GM11168 (cell line): ENCODE results near the gene IKBKG.
"Not testable (repeated sequence)": the region's sequence is repeated elsewhere in the genome, so short reads cannot be mapped to it uniquely, and the experiment has no call there.

Source experiments
- in situ Hi-C: fragments of 300-500 bp; cut with MboI; formaldehyde crosslinking; loops from one replicate; pipeline ENCODE4 v1.12.0; 2022; ENCODE audit warnings: low sequenced_read_pairs; ENCODE audit not compliant: unreplicated experiment

Gene IKBKG

DNA sequence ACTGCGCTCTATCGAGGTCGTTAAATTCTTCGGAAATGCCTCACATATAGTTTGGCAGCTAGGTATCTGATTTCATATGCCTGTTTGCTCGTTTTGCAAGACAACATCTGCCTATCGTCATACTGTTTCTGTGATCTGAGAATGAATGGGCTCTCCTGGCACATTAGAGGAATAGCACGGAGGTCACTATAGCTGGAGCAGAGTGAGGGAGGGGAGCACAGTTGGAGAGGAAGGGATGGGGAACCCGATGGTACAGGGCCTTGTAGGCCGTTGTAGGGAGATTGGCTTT is 552 bp downstream of the IKBKG start:
- in situ Hi-C loops: loop anchor here (25.0 kb wide), 1 partner anchor 111 kb away; the partner anchor contains the start of genes ATP6AP1, FAM50A and GDI1

DNA sequence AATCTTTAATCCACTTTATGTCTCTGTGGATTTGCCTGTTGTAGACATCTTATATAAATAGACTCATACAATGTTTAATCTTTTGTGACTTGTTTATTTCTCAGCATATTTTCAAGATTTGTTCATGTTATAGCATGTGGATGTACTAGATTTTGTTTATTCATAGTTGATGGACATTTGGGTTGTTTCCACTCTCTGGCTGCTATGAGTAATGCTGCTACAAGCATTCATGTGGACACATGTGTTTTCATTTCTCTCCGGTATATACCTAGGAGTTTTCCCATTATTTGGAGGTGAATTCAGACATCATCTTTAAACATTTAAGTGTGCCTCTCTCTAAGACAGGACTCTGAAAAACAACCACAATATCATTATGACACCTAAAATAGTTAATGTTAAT is 2.3 kb downstream of the IKBKG start:
- in situ Hi-C loops: loop anchor here (25.0 kb wide), 1 partner anchor 112 kb away; the partner anchor contains the start of genes ATP6AP1, FAM50A and GDI1

DNA sequence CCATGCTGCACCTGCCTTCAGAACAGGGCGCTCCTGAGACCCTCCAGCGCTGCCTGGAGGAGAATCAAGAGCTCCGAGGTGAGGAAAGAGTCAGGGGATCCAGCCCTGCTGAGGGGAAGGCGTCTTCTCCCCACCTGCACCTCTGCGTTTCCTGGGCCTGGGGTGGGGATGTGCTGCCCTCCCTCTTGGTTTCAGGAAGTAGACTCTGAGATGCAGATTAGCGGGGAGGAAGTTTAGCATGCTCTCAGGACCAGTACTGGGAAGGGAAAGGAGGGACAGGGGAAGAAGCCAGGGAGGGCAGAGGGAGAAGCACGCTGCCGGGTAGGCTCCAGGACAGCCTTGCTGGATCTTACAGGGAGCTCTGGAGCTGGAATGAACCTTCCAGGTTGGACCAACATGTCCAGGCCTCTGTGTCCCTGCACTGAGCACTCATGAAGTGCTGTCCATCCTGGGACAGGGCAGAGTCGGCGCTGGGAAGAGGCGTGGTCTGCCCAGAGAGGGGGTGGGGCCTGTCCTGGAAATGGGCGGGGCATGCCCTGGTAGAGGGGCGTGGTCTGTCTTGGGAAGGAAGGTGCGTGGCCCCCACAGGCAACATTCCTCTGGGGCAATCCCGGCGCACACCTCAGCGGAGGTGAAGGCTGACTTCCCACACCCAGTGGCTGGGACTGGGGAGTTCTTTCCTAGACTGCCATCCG is 4.8 kb downstream of the IKBKG start:
- in situ Hi-C loops: not testable (repeated sequence)

DNA sequence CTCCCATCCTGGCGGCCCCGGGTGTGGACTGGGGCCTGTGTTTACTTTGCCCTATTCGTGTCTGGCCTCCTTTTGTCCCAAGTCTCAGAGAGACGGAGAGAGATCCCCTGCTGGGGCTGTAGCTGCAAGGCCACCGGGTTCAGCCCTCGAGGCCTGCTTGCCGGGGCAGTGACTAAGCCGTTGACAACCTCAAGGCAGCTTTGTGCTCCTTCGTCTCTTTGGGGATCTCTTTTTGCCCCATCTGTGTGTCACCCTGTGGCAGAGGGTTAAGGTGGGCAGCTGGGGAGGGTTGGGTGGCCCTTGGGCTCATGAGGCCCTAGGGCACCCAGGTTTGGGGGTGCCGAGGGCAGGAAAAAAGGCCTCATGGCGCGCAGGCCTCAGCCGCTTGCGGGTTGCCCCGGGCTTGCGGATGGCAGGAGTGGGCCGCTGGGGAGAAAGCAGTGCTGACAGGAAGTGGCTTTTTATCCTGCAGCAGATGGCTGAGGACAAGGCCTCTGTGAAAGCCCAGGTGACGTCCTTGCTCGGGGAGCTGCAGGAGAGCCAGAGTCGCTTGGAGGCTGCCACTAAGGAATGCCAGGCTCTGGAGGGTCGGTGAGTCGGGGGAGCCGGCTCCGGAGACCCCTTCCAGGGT is 10.8 kb downstream of the IKBKG start:
- in situ Hi-C loops: not testable (repeated sequence)

DNA sequence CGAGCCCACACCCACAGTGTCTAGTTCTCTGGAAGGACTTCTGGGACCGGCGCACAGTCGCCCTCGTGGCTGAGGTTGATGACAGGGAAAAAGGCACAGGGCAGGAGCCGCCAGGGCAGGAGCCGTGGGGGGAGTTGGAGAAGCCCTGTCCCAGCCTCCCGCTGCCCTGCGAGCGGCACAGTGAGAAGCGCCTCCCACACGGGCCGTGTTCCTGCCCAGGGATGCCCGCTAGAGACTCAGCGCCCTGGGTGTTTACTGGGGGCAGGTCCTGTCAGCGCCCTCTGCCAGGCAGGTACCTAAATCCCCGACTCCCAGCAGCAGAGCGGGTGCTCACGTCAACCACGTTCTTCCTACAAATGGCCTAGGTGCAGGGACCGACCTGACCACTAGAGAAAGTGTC is 11.5 kb downstream of the IKBKG start:
- in situ Hi-C loops: not testable (repeated sequence)

DNA sequence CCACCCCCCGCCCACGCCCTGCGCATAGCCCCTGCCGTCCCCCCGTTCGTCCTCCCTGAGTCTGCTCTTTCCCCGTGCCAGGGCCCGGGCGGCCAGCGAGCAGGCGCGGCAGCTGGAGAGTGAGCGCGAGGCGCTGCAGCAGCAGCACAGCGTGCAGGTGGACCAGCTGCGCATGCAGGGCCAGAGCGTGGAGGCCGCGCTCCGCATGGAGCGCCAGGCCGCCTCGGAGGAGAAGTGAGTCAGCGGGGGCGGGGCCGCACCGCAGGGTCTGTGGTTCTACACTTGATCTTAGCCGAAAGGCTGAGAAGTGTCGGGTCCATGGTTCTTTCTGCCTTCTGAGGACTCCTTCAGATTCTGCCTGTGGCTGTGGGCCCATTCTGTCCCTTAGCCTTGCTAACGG is 12.9 kb downstream of the IKBKG start:
- in situ Hi-C loops: not testable (repeated sequence)

DNA sequence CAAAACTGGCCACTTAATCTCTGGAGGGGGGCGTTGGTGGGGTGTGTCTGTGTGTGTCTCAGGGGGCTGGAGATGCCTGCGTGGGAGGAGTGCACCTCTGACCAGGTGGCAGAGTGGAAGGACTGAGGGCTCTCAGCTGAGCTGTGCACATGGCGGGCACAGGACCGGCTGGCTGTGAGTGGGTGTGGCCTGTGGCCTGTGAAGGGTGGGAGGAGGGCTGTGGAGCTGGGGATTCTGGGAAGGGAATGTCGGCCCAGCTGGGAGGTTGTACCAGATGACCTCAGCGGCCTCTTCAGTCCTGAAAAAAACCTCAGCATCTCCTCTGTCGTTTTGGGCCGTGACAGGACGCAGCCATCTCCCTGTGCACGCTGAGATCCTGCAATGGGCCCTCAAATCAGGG is 14.9 kb downstream of the IKBKG start:
- in situ Hi-C loops: not testable (repeated sequence)

DNA sequence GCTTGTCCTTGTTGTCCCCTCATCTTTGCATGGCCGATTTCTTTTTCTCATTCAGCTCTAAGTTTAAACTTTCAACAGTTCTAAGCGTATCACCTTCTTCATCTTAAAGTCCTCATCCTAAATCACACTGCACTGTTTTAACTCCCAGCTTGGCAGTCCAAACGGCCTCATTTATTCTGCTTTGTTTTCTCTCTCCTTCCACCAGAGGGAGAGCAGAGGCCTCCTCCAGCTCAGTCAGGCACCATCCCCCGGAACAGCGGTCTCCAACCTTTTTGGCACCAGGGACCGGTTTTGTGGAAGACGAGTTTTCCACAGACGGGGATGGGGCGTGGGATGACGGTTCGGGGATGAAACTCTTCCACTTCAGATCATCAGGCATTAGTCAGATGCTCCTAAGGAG is 22.9 kb downstream of the IKBKG start:
- in situ Hi-C loops: not testable (repeated sequence)

DNA sequence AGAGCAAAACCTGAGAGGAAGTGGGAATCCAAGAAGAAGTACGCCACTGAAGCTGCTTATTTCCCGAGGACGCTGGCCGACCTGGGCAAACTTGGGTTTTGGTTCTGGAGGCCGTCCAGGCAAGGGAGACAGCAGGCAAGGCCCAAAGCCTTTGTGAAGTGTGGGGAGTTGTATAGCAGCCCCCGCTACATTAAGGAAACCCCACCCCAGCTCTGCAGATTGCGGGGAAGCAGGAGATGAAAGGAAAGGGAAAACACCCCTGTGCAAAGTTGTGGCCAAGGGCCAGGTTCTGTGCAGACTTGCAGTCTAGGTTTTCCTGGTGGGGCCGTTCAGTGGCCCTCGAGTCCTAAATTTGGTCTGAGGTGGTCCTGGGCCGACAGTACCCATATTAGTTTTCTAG is 25.6 kb downstream of the IKBKG start:
- in situ Hi-C loops: not testable (repeated sequence)

DNA sequence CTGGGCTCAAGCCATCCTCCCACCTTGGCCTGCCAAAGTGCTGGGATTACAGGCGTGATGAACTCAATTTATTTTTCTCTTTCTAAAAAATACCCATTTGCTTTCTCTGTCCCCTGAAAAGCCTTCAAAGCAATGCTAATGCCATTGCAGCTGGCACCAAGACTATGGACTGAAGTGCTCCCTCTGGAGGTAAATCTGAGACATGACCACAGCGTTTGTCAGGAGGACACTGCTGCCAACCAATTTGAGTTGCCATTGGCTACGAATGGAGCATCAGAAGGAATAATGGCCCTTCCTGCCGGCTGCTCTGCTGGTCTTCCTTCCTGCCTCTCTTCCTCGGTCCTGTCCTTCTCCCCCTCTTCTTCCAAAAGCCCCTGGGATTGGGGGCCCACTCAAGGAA is 27.7 kb downstream of the IKBKG start:
- in situ Hi-C loops: not testable (repeated sequence)

DNA sequence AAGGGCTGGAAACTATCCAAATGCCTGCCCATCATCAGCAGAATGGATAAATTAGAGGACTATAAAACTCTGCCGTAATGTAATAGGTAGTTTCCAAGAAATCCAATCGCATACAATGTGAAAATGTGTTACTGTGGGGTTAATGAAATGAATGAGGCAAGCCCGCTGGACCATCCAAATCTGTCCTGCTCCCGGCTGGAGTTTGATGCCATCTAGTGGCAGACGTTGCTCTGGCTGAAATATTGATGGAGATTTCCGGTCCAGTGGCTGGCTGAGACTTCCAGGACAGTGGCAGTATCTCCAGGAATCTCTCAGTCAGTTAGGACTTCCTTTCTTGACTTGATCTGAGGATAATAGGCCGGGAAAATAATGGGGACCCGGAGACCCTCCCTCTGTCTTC is 35.6 kb downstream of the IKBKG start:
- in situ Hi-C loops: not testable (repeated sequence)

DNA sequence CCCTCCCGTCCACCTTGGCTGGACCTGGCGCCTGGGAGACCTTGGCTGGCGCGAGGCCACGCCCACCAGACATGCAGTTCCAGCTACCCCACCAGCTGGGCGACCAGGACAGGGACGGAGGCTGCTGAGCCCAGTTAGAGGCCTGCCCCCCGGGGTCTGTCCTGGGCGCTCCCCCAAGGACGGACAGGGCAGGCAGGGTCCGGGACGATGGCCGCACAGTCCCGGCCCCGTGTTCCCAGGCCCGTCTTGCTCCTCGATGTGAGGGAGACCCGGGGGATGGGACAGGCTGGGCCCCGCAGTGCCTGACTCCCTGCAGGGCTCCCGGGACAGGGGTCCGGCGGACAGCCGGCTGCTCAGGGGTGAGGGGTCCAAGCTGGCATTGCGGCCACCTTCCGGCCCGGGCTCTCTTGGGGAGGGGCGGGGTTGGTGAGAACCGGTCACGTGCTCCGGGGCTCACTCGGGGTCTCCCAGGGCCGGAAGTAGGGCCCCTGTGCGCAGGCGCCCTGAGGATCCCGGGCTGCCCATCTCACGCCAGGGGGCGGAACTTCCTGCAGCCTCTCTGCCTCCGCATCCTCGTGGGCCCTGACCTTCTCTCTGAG is 37.3 kb downstream of the IKBKG start, which contains the start of gene CTAG1A:
CTAG1A (plus strand) TSS at position 549 of the 599 bp plus-strand sequence. CDS start 74 bp downstream, outside the sequence.
- in situ Hi-C loops: not testable (repeated sequence)

DNA sequence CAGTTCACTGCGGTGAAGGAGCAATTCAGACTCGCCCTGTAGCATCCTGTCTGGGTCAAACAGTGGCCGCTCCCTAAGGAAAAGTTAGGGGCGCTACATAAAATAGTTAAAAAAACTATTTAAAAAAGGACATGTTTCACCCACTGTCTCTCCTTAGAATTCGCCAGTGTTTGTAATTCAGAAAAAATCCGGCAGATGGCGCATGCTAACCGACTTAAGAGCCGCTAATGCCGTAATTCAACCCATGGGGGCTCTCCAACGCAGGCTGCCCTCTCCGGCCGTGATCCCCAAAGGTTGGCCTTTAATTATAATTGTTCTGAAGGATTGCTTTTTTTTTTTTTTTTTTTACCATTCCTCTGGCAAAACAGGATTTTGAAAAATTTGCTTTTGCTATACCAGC is 43.0 kb downstream of the IKBKG start:
- in situ Hi-C loops: not testable (repeated sequence)

DNA sequence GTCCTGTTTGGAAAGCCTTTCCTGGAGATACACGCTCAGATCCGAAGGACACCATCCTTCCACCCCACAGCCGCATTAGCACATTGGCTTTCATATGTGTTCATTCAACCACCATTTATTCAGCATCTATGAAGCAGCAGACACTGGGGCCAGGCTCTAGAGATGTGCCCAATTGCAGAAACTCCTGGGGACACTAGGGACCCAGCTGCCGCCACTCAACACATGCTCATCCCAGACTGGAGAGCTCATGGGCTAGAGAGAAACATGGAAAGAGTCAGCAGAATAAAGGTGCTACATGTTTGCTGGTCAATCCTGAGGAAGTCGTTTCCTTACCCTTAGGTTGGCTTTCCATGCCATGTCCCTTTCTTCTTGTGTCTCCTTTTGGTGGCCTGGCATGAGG is 45.1 kb downstream of the IKBKG start:
- in situ Hi-C loops: no loop called here

DNA sequence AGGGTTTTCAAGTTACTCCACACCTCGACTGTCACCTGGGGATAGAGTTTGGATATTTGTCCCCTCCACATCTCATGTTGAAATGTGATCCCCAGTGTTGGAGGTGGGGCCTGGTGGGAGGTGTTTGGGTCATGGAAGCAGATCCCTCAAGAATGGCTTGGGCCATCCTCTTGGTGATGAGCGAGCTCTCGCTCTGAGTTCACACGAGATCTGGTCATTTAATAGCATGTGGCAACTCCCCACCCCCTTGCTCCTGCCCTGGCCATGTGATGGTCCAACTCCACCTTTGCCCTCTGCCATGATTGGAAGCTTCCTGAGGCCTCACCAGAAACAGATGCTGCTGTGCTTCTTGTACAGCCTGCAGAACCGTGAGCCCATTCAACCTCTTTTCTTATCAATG is 45.8 kb downstream of the IKBKG start:
- in situ Hi-C loops: no loop called here

DNA sequence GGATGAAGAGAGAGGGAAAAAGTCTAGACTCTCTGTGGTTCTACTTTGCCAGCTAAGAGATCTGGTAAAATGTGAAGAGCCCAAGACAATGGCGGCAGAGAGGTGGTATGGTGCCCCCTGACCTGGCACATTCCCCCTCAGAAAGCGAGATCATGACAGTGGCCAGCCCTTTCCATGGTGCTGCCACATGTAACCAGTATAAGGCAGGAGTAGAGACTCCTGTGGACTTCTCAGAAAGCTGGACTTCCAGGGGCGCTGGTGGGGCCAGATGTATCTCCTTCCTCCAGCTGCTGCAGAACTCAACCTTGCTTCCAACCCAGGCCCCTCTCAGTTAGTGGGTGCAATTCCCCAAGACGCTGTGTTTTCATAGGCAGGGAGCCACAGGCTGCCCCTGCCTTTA is 47.1 kb downstream of the IKBKG start:
- in situ Hi-C loops: no loop called here

DNA sequence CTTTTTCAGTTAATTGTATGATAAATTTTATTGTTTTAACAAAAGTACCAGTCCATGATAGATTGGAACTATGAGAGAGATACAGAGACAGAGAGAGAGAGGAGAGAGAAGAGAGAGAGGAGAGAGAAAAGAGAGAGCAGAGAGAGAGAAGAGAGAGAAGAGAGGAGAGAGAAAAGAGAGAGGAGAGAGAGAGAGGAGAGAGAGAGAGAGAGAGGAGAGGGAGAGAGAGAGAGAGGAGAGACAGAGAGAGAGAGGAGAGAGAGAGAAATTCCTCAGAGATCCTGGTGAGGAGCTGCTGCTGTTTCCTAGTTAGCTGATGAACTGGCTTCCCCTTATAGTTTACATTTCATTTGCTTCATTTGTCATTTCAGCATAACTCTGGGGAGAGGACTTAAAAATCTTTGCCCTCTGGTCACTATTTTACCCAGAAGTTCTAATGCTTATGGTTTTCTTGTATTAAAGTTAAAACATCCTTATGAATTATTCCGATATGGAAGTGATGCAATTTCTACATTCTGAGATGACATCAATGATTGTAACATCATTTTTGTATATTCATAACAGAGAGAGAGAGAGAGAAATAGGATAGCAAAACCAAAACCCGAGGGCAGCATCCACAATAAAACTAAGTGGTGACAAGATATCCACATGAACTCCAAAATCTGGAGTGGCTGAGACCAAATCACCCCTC is 48.3 kb downstream of the IKBKG start:
- in situ Hi-C loops: no loop called here

DNA sequence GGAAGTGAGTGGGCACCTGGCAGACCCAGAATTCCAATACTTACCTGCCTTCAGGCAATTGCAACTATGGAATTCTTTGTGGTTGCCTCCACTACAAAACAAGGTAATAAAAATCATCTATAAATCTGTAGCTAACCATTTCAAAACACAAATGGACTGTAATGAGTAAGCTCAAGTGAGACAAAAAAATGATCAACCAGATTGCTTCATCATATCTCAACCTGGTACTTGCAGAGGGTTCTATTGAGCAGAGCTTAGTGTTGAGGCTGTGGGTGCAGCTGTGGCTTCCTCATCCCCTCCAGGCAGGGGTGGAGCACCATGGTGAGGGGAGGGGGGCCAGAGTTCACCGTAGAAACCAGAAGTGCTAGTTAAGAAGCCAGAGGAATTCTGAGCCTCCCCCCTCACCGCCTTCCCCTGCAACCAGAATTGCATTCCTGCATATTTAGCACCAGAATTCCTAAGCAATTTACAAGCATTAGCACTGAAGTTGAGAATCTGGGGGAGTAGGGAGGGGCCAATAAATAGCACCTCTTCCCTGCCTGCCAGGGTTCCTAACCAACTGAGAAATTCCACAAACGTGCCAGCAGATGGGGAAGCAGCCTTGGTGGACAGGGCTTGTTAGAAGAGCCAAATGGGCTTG is 49.0 kb downstream of the IKBKG start:
- in situ Hi-C loops: no loop called here

DNA sequence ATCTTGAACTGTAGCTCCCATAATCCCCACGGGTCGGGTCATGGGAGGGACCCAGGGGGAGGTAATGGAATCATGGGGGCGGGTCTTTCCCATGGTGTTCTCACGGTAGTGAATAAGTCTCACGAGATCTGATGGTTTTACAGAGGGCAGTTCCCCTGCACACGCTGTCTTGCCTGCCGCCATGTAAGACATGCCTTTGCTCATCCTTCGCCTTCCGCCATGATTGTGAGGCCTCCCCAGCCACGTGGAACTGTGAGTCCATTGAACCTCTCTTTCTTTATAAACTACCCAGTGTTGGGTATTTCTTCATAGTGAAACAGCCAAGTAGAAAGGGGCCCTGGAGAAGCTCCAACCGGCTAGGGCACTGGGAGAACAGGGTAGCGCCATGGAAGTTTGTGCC is 49.8 kb downstream of the IKBKG start:
- in situ Hi-C loops: no loop called here

DNA sequence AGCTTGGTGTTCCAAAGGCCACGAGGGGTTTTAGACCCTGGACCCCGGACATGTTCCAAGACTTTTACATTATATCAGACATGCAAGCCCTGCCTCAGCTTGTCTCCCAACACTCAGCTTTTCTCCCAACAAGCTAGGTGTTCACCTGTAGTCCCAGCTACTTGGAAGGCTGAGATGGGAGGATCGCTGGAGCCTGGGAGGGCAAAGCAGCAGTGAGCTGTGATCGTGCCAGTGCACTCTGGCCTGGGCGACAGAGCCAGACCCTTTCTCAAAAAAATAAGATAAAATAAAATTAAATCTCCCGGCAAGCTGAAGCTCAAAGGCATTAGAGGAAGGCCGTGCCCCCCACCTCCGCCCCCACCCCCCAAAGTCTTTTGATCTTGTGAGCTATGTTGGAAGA is 51.2 kb downstream of the IKBKG start:
- in situ Hi-C loops: no loop called here

DNA sequence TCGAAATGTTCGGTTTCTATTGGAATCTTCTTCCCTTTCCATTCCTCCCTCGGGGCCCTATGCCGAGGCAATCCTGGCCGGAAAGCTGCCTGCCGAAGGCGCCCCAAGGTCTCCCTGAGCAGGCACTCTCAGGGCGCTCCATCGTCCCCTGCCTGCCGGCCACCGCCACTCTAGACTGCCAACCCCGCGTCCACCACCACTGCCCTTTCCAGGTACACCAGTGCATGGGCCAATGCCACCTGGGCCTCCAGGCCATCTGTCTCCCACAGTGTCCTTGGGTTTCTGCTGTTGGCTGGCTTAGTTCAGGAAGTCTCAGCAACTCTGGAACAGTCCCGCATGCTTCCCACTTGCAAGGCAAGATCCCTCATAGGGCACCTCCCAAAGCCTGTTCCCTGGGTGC is 52.1 kb downstream of the IKBKG start:
- in situ Hi-C loops: no loop called here
